HG03280 (cell line): ENCODE results near the gene MTFR2.

Experiments
- ATAC-seq: cut with Tn5 transposase; IDR thresholded peaks from one replicate; pipeline ENCODE4 v1.9.1; 2021; ENCODE audit warnings: mild to moderate bottlenecking, moderate library complexity; ENCODE audit not compliant: unreplicated experiment

MTFR2 gene

DNA sequence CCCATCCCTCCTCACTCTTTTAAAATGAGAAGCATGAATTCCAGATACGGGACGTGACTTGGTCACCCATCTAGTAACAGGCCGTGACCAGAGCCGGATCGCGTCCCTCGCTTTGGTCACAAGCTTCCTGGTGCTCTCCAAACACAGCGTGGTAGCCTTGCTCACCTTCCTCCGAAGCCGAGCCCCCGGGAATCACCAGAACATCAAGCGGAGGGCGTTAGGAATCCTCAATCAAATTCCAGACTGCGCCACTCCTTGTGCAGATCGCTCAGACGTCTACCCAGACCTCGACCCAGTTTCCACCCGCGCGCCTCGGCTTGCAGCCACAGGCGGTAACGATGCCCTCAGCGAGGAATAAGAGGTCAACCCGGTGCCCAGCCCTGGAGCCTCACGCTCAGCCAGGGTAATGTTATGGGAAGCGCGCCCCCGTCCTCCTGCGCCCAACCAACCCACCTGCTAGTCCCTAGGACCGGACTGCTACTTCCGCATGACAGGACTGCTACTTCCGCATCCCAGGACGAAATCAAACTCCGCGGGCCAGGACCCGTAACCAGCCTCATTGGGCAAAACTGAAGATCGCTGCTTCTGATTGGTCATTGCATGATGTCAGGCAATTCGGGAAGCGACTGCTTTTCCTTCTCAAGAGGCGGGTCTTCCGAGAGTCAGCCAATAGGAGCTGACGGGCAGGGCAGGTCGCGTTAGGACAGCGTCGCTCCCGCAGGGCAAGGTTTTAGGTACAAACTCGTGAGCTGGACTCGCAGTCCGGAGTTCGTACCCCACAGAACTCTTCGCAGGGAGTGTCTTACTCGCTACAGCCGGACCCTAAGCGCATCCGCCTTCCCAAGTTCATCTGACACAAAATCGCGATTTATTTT, at the start of gene MTFR2:
Gene MTFR2 (minus strand): TSS at position 501 of the 875 bp plus-strand sequence. CDS start 1,212 bp downstream, outside the sequence.
- ATAC-seq = peak; percentile 97

DNA sequence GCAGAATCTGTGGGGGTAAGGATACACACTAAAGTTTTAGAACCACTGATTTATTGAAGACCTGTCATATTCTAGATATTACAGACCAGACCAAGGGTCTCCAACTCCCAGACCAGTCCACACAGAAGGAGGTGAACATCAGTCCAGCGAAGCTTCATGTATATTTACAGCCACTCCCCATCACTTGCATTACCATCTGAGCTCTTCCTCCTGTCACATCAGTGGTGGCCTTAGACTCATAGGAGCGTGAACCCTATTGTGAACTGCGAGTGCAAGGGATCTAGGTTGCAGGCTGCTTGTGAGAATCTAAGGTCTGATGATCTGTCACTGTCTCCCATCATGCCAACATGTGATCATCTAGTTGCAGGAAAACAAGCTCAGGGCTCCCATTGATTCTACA, 44.5 kb upstream of the MTFR2 start:
- ATAC-seq = no peak

DNA sequence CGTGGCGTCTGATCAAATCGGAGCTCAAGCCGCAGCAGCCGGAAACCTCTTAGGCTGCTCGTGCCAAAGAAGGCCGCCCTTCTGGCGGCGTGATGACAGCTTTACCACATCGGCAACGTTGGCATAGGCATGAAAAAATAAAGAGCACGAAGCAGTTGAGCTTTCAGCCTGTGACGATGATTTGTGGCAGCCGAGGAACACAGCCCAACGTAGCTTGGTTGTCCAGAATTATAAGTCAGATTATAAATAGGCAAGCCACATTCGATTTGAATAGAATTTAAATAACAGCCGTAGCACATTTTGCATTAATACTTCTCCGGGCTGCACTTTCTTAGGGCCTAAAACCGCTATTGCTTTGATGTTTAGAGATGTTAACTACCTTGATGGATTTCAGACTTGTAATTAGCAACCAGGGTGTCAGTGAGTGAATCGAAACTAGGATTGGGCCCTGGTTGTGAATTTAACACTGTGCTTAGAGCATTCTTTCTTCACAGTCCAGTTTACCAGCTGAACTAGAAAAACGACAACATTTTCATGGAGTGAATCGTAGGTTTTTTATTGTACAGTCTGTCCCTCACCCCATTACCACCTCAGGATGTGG, 40.4 kb upstream of the MTFR2 start:
- ATAC-seq = peak; percentile 19

DNA sequence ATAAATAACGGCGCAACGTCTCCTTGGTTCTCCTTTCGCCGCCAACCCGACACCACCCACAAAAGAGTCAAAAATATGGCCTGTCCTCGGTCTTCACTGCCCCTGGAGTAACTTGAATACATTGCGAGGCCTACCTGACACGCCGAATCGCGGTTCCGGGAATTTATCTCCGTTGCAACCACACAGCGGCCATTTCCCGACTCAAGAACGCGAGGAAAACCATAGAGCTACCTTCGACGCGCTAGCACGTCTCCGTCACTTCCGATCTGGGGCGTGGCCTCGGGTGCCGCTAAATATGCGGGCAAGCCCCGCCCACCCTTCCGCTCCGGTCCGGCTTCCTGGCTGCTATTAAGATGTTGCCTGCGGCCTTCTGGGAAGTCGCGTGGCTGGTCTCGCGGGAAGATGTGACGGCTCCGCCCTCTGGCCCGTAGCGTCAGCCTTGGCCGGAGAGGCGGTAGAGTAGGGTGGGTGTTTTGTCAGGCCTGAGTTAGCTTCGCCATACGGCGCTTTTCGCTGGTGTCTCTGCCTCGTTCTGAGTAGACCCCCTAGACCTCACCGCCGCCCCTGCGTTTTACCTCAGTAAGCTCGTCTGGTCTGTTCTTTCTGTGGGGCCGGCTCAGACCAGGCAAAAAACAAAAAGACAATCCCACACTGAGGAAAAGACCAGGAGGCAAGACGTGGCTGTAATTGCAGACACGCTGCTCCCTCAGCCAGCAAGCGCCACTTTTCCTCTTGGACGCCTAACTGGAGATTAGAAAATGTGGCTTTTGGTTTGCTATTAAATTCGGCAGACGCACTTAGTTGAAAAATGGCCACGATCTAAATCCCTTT, 39.7 kb upstream of the MTFR2 start, which contains the start of gene BCLAF1:
Gene BCLAF1 (minus strand): TSS at position 268 of the 831 bp plus-strand sequence. CDS start 9,980 bp downstream, outside the sequence.
- ATAC-seq = peak; percentile 83

DNA sequence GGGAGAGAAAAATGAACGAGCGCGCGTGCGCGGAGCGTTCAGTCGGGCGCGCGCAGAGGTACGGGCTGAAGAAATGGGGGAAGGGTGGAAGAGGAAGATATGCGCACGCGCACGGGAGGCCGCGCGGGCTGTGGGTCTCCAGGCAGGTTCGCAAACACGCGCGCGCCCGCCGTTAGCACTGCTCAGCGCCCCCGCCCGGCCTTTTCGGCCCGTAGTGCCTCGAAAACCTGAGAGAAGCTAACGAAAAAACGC, 39.1 kb upstream of the MTFR2 start:
- ATAC-seq = peak; percentile 35

DNA sequence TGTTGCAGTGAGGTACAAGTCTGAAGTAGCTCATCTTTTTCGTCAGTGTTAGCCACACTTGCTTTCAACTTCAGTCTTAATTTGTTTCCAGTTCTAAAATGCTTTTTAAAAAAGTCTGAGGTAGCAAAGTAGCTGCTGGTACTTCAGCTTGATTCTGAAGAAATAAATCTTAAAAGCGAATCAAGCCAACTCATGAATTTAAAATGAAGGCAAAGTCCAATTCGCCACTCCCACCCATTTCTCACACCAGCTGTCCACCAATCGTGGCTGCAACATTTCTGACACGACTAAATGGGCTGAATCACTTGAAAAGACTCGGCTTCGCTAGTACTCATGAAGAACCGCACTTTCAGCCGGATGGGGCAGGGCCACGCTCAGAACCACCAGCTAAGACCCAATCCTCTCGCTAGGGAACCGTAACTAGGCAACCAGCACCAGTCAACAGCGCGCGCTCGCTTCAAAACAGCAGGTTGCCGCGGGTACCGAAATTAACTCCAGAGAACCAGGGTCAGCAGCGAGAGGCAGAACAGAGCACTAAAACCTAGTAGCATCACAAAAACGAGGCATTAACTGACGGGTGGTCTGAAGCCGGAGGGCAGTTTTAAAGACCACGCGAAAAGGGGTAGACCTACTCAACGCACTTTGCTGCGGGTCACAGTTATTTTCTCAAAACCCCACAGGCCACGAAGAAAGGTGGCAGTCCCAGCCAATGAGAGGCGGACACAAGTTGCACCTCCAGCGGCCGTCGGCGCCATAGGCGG, 38.6 kb upstream of the MTFR2 start:
- peak; percentile 50 for ATAC-seq

DNA sequence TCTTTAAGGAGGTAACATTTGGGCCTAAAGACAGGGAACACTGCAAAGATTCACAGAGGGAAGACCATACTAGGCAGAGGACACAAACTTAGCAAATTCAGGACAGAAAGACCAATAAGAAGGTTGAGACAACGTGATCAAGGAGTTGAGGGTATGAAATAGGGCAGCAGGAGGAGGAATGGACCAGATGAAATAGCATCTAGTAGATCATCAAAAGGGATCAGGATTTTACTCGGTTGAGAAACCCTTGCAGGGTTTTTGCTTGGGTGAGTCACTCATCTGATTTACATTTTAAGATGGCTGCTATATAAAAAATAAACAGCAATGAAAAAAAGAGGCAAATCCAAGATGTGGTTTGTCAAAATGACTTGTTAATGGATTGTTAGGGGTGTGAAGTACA, 34.8 kb upstream of the MTFR2 start:
- ATAC-seq = no peak

DNA sequence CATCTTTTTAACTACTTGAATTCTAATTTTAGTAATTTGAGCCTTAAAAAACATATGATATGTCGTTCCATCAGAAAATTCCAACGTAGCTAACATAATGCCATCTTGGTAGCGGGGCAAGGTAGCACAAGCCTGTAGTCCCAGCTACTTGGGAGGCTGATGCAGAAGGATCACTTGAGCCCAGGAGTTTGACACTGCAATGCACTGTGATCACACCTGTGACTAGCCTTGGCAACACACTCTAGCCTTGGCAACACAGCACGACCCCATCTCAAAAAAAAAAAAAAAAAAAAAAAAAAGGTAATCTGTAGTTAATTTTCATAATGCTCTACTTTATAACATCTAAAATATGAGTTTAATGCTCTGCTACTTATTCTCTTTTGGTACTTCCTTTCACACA, 32.8 kb upstream of the MTFR2 start:
- ATAC-seq = no peak

DNA sequence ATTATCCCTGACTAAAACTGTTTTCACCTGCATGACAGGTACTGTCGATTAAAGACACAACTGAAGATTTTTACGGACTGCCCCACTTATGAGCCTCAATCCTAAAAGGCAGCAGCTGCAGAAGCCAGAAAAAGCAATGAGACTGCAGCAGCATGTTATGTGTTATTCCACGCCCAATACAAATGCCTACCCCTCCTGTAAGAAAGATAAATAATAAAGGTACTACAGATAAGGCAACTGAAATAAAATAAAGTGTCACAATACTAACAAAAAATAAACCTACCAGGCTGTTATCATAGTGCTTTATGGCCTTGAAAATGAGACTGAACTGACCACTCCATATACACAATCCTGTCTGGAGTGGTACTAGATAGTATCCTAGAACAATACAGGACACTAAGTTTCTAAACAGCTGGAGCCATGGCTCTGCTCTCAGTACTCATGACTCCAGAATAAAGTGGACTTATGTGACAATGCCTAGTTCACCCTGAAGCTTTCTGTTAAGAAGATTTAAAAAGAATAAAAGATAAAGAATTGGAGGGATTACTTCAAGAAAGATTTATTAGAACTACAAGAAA, 30.0 kb upstream of the MTFR2 start:
- ATAC-seq = no peak

DNA sequence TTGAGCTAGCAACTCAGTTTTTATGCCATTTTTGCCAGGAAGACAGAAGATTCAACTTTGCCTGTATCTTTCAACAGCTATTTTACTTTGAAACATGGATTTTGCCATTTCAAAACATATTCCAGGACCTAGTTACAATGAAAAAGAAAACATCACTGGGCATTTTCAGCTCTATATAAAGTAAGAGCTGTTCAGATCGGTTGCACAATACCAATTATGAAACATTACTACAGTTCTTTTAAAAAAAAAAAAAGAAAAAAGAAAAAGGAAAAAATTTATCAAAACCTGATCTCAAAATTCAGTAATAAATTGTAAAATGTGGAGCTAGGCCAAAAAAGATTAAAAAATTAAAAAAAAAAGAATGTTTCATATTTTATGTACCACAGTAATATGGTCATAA, 24.0 kb upstream of the MTFR2 start:
- ATAC-seq = no peak

DNA sequence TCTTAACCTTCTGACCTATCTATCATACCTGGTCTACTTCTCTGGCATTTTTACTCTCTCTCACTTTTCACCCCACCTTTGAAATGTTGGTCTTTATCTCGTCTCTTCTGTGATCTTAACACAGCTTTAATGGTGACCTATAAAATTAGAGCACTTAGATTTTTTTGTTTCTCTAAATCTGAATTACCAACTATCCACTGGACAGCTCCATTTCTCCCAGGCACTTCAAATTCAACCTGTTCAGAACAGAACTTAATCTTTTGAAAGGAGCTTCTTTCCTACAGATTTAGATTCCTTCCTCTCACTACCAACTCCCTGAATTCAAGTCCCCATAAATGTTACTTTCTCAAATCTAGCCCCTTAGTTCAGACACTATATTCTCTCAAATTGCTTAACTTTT, 15.0 kb upstream of the MTFR2 start:
- ATAC-seq = no peak

DNA sequence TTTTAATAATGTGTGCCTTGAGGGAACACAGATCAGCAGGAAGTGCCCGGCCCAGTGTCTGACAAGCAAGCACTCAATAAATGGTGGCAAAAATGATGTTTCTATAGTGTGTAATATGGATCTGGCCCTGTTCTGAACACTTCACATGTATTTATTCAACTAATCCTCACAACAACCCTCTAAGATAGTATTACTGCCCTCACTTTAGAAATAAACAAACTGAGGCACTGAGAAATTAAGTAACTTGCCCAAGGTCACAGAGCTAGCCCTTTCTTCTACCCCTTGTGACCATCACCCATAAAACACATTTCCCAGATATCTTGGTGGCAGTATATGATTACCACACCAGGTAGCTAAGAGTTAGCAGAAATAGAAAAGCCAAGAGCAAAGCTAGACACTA, 12.8 kb upstream of the MTFR2 start:
- ATAC-seq = no peak

DNA sequence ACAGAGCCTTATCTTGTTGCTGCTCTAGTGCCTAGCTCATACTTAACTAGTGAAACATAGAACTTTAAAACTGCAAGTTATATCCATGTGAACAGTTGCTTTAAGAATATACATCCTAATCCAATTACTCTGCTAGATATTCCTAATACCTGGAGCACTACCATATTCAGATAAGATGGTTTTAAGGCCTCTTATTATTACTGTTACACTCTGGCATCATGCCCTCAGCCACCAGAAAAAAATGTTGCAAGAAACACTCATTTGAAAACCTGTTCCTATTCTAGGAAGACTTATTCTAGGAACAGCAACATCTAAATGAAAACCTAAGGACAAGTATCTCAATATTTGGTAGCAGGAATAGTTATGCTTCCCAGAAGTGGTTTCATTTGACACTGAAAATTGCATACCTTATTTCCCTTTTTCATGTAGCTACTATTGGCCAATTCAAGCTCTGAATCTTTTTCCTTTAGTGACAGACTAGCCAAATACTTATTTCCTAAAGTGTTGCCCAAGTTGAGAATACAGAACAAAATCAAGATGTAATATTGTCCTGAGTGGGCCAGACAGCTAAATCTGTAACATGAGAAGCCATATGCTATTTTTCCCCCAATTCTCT, 4.8 kb upstream of the MTFR2 start:
- no peak for ATAC-seq

DNA sequence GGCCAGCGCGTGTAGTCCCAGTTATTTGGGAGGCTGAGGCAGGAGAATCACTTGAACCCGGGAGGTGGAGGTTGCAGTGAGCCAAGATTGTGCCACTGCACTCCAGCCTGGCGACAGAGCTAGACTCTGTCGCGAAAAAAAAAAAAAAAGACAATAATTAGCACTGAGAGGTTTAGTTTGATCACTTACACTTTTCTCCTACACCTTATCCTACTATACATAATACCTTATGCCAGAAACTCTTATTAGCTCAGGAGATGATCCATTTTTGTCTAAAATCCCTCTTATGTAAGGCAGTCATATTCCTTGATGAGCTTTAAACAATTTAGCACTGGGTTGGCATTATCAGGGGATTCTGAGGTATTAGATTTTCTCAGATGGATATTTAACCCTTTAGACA, 3.6 kb upstream of the MTFR2 start:
- no peak for ATAC-seq

DNA sequence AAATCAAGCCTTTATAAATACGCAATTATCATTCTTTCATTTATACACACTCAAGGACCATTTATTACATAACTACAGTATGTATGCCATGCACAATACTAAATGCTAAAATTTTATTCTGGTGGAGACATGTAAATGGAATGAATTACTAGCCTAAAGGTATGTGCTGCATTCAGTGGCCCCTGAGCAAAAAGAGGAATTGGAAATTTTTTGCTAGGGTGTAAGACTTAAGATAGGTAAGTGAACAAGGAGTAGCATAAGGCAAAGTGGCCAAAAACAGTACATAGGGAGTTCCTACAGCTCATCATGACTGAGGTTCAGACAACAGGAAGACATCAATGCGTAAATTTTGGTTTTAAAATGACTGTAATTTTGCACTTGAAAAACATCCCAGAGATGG, 2.3 kb upstream of the MTFR2 start:
- no peak for ATAC-seq

DNA sequence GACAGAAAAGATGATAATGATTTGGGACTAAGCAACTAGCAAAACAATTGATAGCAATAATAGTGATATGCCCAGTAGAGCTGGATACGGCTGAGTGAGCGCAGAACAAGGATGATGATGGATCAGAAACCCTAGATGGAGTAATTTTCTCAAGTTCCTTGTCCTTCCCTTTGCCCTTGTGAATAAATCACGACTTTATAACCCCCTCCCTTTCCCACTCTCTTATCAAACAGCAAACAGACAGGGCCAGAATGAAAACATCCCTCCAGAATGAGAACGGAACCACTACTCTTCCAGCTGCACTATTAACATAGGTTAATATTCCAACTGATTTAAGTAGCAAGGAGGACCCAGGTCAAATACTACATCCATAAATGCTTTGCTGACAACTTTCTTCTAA, 1.3 kb upstream of the MTFR2 start:
- no peak for ATAC-seq

DNA sequence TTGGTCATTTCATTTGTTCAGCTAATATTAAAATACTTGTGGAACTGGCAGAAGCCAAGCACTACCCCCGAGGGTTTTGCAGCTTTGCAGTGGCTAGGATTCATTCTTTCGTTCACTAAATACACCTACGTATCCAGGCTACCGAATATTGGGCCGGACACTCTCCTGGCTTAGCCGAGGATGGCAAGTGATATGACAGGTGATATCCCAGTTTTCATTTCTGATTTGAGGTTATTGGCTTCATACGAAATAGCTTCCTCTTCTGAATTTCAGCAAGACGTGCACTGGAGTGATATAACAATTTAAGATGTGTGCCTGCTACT, 536 bp upstream of the MTFR2 start:
- ATAC-seq = peak; percentile 1

DNA sequence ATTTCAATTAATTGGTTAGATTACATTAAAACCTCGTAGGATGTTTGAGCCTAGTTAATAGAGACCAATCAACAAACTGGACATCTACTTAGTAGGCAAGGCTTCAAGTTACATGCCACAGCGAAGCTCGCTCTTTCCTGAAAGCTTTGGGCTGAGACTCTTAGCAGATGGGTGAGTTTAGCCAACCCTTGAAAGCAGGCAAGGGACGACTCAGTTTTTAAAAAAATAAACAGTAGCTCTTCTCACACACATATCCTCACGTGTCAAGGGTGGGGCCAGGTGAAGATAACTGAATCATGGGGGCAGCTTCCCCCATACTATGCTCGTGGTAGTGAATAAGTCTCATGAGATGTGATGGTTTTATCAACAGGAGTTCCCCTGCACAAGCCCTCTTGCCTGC, 775 bp downstream of the MTFR2 start:
- no peak for ATAC-seq

DNA sequence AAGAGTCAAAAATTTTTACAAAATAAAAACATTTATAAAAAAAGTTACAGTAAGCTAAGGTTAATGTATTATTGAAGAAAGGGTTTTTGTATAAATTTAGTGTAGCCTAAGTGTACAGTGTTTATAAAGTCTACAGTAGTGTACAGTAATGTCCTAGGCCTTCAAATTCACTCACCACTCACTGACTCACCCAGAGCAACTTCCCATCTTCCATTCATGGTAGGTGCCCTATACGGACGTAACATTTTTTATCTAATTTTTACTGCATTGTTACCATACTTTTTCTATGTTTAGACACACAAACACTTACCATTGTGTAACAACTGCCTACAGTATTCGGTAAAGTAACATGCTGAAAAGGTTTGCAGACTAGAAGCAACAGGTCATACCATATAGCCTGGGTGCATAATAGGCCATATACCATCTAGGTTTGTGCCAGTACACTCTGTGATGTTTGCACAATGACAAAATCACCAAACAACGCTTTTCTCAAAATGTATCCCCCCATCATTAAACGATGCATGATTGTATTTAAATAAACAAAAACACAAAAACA, 6.0 kb downstream of the MTFR2 start:
- ATAC-seq = no peak
